Measurements from ENCODE around the gene DLG4.
"Not testable (repeated sequence)": the region's sequence is repeated elsewhere in the genome, so short reads cannot be mapped to it uniquely, and the experiment has no call there.

DLG4 gene

DNA sequence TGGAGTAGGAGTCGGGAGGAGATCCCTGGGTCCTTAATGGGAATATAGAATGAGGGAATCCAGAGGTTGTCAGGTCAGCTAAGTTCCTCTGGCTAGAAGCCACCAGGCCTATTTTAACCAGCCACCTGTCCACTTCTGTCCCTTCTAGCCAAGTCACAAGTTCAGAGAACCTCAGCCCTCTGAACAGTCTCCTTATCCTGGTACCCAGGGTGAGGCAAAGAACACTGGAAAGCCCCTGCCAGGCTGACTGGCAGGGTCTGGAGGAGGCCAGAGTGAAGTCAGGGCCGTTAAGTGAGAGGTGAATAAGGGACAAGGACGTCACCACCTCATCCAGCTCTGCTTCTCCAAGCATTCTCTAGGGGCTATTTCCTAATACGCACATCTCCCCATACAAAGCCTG lies 29.2 kb upstream of the DLG4 start:
- DNase-seq: no peak

- no peak for DNase-seq
These were observed 27.1 kb upstream of the DLG4 start for GRCh38 chr17:7246779-7247178.

DNA sequence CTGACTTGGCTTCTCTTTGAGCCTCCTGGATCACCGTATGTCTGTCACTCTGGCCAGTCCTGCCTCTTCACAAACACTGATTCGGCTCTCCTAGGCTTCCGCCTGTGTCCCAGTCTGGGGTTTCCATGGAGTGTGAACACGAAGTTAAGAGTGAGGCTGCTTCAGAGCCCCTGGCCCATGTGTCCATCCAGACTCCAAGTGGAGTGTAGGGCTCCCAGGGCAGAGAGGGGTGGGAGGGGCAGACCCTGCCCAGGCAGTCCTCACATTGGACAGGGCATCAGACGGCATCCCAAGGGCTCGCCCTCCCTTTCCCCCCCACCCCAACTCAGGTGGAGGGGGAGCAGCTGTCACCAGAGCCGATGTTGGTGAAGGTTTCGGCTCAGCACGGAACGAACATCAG lies 24.2 kb upstream of the DLG4 start:
- DNase-seq: not testable (repeated sequence)

DNA sequence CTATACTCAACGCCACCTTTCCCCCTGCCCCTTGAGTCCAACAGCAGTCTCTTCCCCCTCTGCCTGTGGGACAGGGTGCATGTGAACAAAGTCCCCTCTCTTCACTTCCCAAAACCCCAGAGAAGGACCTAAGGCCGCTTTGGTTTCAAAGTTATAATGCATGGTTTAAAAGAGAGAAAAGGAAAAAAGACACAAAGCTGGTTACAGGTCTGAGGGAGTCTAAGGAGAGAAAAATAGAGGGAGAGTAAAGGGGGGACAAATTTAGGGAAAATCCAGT lies 23.8 kb upstream of the DLG4 start:
- no peak for DNase-seq

- peak; percentile 63 for DNase-seq
These were observed 23.2 kb upstream of the DLG4 start for GRCh38 chr17:7242717-7243452.

DNA sequence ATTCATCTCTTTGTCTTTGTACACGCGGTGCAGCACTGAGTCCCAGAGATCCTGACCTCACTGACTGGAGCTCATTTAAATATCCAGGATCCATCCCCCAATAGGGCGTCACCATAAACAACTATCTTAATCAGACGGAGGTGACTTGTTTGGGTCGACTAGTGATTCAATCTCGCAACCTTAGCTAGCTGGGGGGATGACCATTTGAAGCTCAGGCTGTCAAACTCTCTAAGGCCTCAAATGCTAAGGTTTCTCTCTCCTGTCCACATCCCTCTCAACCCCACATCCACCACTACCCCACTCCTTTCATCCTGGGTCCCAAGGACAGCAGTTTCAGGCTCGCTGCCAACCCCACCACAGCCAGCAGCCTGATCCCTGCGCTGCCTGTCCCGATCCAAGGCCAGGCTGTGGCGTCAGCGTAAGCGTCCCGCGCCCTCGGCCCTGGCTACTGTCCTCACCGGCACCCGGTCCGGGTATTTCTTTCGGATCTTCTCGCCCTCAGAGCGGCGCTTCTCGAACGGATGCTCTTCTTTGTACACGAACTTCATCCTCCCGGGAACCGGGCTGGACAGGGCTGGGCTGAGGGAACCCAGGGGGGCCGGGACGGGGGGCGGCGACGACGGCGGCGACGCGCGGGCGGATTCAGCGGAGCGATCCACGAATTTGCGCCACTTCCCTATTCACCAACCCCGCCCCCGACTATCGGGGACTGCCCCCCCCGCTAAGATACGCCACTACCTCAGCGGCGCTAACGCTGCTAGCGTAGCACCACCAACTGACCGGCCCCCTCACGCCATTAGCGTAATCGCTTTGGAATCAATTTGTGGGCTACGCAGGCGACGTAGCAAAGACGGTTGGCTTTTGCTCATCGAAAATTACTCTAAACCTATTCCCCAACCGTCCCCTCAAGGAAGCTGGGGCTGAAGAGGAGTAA lies 22.4 kb upstream of the DLG4 start, which contains the start of gene GABARAP:
Gene GABARAP (minus strand): TSS at position 667 of the 934 bp plus-strand sequence. CDS start 119 bp downstream, at position 548.
- peak; percentile 62 for DNase-seq

DNA sequence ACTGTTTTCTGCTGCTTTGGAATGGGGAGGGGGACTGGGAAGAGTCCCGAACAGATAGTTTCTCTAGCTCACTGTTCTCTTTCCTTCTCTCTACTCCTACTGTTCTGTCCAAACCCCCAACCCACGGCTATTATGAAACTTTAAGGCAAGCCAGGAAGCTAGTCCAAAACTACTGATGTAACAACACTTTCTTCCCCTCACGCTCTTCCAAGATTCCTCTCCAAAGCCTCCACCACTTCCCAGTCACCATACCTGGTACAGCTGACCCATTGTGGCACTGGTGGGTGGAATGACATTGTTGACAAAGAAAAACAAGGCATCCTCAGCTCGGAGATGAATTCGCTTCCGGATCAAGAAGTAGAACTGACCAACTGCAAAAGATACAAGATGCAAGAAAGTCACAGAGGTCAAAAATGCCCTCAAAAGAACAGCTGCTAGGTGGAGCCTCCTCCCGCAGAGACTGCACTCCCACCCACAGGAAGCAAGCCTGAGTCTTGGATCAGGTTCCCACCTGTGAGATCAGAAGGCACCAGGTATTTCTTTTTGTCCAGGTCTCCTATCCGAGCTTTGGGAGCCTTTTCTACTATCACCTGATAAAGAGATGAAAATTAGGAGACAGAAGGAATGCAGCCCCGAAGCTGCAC lies 21.6 kb upstream of the DLG4 start:
- DNase-seq: no peak

DNA sequence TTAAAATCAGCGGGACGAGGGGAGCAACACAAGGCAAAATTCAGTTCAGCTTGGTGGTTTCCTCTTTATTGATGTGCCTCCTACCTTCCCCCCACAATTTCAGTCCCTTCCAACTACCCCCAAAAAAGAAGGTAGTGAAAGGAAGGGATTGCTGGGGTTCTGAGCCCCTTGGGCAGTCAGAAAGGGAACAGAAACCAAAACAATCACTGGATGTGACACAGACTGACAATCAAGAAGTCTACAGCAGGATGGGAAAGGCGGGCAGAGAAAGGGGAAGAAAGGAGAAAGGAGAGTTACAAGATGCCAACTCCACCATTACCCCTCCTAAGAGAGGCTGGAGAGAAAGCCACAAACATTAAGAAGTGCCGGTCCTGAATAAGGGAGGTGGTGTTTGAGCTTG lies 20.7 kb upstream of the DLG4 start:
- DNase-seq: no peak

GRCh38 chr17:7239091-7240027 lies 19.7 kb upstream of the DLG4 start, which contains the start of gene PHF23:
TSS of gene PHF23 (minus strand) at chr17:7239457. CDS start at chr17:7239279, 178 bp downstream.
- DNase-seq: peak; percentile 84

DNA sequence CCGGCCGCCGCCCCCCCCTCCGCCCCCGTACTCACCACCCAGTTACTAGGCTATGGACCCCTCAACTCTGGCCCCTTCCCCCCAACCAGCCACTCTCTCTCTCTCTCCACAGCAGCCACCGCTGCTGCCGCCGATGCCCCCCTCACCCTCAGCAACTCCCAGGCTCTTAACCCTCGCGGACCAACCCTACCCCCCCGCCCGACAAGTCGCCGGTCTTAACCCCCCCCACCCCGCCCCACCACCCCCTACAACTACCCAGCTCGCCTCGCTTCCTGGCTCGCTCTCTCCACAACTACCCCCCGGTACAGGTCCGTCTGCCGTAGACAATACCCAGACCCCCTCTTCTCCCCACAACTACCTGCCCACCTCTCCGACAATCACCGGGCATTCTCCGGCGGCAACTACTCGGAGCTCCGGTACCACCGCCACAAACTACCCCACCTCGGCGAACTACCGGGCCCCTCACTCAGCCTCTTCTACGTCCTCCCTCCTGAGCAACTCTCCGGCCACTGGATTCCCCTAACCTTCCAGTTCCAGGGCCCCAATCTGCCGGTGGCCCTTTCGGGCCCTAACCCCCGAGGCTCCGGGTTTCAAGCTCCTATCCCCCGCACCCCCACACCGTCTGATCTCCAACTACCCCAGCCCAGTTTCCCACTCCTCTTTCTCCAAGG lies 18.9 kb upstream of the DLG4 start:
- DNase-seq: no peak

GRCh38 chr17:7237761-7238419 lies 18.3 kb upstream of the DLG4 start:
- DNase-seq: no peak

- DNase-seq: no peak
These were observed 17.7 kb upstream of the DLG4 start for GRCh38 chr17:7237266-7237760.

DNA sequence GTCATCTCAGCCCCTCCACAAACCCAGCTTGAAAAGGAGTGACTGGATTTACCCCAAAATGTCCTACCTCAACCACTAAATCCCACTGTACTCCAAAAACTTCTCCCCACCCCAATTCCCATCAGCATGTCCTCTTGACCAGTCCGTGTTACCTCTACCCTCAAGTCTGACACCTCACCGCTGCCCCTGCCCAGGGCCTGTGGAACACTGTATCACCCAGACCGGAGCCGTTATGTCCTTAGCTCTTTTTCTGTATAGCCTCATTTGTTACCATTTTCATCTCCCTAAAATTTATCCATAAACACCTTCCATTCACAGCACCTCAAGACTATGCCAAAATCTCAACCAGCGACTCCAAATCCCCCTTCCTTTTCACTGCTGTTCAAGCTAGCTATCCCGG lies 17.2 kb upstream of the DLG4 start:
- no peak for DNase-seq

GRCh38 chr17:7235693-7236665 lies 16.3 kb upstream of the DLG4 start:
- DNase-seq: no peak

DNA sequence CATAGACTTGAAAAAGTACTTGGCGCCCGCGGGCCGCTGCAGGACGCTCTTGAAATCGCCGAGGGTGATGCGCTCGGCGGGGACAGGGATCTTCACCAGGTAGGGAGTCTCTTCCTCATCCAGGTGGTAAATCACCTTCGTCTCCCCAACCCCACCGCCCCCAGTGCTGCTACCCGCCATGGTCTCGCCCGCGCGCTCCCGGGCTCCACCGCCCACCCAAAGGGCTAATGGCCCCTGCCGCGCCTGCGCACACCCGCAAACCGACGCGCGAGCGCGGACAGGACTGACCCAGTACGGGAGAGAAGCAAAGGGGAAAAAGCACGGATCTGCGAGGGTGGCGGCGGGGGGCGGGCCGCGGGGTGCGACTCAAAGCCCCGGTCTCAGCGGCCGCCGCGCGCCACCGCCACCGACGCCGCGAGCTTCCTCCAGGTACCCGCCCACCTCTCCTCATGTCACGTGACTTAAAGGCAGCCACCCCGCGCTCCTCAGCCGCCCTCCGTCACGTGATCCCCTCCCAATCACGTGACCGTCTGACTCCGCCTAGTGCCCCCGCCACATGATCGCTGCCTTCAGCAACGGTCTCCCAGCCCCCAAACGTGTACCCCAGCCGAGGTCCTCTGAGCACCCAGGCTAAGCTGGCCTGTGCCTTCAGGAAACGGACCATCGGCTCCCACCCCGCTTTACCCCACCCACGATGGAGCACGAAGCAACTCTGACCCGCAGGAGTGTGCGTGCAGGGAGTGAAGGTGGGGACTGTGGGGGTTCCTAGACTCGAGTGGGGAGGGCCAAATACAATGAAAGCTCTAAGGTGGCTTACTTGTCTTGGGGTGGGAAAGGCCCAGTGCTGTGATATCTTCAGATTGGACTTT lies 14.7 kb upstream of the DLG4 start, which contains the start of gene DVL2:
Gene DVL2 (minus strand): TSS at position 435 of the 869 bp plus-strand sequence. CDS start 255 bp downstream, at position 180.
- peak; percentile 64 for DNase-seq

- DNase-seq: no peak
These were observed 14.1 kb upstream of the DLG4 start for GRCh38 chr17:7233701-7234082.

- DNase-seq: no peak
These were observed 12.5 kb upstream of the DLG4 start for GRCh38 chr17:7232114-7232513.

GRCh38 chr17:7229504-7229903 lies 9.9 kb upstream of the DLG4 start:
- DNase-seq: no peak

- DNase-seq: no peak
These were observed 9.3 kb upstream of the DLG4 start for GRCh38 chr17:7228920-7229319.

Measured in KG1 (cell line).